NCI-H1436 (cell line): ENCODE measurements around the gene ARHGAP6.
"Not testable (repeated sequence)": the region's sequence is repeated elsewhere in the genome, so short reads cannot be mapped to it uniquely, and the experiment has no call there.

ENCODE experiments used
- DNase-seq: peaks from one replicate; lab custom pipeline; 2025; lab: John Stamatoyannopoulos, UW

Gene ARHGAP6

DNA sequence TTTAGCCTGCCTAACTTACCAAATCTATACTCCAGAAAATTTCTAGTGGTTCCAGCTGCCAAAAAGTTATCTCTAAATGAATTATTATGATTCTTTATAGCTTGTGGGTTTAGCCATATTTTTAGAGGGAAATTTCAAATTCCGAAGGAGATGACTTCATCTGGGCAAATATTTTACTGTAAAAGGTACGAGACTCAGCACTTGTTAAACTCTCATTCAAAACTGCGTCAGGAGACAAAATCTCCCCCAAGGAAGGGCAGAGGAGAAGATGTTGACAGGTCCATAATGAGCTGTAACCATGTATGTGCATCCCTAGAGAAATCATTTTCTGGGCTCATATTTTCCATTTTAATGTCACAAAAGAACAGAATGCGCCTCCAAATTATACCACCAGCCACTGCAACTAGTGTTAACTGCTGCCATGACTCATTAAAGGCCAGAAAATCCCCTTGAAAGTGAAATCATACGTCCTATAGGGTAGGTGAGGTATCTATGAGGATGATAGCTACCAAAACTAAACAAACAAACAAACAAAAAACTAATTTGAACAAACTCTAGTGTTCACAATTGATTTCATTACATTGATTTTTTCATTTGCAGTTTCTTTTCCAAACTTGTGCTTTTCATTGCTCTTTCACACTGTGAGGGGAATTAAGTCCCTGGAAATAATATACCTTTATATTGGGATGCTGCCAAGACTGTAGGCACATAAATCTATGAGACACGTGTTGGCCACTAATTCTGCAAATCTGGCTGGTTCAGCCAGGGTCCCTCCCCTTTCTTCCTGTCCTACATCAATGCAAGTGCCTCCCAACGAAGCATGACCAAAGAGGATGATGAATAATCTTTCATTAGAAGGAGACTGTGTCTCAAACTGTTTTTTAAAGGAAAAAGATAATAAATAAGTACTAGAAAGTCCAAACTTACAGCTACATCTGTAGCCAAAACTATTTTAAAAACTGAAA lies 85.8 kb downstream of the ARHGAP6 start:
- no peak for DNase-seq

DNA sequence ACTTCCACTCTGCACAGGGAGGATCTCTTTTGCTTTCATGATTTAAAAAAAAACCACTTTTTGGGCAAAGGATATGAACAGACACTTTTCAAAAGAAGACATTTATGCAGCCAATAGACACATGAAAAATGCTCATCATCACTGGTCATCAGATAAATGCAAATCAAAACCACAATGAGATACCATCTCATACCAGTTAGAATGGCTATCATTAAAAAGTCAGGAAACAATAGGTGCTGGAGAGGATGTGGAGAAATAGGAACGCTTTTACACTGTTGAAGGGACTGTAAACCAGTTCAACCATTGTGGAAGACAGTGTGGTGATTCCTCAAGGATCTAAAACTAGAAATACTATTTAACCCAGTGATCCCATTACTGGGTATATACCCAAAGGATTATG lies 87.4 kb downstream of the ARHGAP6 start:
- DNase-seq, result not testable (repeated sequence)

DNA sequence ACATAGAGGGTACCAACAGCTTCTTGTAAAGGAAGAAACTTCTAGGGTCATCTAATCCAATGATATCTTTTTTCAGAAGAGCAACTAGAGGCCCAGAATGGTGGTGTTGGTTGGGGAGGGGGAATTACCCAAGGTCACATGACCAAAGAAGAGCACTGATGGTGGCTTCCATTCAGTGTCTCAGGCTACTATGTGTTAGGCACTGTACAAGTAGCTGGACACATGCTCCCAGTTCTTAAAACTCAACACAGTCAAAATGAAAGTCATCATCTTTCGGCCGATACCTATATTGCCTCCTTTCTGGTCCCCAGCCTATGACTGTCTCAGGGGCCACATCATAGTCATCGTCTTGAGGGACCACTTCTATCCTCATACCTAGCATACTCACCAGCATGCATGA lies 88.1 kb downstream of the ARHGAP6 start:
- no peak for DNase-seq

DNA sequence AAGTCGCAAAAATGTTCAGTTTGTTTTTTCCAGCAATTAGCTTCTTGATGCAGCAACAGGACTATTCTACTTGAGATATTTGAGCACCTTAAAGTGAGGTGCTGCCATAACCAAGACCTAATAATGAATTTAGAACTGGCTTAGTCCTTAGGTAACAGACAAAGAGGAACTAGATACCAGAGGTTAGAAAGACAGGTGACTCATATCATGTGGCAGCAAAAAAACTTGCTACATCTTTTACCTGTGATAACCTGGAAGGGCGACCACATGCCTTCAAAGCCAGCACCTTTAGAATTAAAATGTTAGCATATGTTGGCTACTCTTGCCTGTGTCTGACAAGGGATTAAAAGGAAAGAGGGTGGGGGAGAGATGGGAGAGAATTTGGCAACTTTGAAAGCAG lies 90.4 kb downstream of the ARHGAP6 start:
- no peak for DNase-seq

DNA sequence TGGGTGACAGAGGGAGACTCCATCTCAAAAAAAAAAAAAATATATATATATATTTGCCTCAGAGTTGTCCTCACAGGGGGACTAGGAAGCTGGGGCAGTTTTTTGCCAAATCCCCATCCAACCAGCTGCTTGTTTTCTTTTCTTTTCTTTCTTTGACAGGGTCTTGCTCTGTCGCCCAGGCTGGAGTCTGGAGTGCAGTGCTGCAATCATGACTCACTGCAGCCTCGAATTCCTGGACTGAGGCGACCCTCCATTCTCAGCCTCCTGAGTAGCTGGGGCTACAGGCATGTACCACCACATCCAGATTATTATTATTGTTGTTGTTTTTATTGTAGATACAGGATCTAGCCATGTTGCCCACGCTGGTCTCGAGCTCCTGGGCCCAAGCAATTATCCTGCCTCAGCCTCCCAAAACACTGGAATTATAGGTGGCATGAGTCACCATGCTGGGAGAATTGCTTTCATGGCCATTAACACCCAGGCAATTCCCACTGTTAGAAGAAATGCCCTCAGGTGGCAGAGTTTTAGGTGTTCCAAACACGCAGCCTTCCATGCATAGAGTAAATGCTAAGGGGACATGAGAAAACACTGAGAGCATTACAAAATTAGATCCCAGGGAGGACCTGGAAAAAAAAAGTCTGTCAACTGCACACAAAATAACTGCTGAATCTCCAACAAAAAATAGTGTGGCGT lies 98.0 kb downstream of the ARHGAP6 start:
- no peak for DNase-seq

DNA sequence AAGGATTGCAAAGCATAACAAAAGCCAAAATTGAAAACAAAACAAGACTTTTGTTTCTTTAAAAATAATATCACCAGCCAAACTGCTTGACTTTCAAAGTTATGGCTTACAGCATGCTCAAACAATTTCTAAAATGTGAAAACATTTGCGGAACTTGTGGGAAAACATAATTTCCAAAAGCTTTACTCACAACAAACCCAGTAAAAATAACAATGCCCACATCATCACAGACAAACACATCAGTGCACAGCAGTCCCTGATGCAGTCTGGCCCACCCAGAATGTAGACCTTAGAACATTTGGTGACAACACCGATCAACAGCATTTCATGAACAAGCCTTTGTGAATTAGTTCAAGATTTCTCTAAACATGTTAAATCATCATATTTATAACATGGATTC lies 98.9 kb downstream of the ARHGAP6 start:
- DNase-seq, result no peak

DNA sequence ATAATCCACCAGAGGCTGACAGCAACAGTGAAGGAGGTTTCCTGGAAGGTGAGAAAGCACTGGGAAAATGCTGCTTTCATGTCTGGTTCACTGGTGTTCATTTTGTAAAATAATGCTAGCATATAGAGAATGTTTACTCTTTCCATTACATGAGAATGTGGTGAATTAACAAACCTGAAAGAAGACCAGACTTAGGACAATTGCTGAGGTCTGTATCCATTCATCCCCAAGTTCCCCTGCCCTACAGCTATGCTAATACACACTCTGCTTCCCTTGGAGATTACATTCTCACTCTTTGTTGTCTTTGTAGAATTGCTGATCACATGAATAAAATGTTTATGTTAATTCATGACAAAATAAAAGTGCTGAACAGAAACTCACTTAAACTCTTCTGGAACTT lies 99.5 kb downstream of the ARHGAP6 start:
- no peak for DNase-seq

DNA sequence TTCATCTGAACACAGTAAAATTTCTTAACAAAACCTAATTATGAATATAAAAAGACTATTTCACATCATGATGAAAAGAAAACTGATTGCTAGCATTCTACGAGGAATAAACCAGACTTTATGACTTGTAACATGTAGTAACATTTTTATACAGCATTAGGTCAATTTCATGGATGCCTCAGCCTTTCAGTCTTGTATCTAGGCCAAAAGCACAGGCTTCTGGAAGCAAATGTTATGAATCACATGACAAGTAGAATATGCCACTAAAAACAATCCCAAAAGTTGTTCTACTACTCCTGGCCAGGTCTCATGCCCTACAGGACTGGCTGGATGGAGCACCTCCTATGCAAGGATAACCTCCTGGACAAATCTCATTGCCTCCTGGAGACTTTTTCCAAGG lies 101.2 kb downstream of the ARHGAP6 start:
- no peak for DNase-seq

DNA sequence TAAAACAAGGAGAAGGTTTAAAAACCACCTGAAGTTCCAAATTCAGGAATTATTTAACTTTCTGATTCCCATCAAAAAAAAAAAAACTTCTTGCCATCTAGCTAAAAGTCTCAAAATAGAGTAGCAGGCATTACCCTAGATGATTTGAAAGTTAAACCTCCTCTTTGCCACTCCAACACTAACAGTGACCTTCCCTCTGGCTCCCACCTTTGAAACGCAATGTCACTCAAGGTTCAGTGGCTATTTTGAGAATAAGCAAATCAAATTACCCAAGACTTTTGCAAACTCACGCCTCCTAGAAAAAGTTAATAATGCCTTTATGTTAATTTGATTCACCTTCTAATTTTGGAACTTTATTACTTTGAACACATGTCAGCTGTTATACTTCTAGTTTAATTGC lies 103.2 kb downstream of the ARHGAP6 start:
- DNase-seq, result no peak

DNA sequence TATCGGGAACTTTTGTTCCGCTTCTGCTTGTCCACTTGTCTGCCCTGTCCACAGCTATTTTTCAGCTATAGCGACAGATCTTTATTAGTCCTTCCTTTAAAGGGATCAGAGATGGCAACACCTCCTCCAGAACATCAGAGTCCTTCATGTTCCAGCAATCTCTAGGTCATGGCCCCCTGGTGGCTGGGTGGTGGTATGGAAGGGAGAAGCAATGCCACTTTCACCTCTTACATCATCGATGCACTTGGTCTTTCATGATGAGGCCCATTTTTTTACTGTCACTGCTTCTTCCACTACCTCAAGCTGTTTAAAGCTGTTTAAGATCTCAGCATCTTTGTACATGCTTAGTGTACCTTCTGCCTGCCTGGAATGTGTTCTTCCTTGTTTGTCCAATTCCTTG lies 106.7 kb downstream of the ARHGAP6 start:
- no peak for DNase-seq

DNA sequence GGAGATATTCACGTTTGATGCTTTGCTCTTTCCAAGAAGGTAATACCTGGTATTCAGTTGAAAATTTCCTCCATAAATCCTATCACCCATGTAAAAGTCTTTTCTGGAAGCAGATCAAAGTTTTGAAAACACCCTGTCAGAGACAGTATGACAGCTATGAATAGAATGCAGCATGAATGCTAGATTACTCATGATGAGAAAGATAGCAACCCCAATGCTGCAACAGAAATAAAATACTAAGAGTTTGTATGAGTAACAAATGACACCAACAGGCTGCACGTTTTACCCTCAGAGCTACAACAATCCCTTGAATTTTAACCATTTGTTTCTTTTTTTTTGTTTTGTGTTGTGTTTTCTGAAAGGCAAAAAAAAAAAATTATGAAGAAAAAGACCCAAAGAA lies 108.6 kb downstream of the ARHGAP6 start:
- DNase-seq, result no peak

DNA sequence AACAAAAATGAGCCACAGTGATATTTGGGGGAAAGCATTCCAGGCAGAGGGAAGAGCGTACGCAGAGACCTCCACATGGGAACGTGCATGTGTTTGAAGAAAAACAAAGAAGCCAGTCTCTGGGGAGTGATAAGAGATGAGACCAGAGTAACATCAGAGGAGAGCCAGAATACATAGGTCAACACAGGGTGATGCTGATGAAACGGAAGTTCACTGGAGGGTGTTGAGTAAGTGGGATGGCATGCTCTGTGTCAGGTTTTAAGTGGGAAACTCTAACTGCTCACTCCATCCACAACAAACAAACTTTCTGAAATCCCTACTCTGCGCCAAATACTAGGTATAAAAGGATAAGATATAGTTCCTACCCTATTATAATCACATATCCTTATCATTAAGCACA lies 110.0 kb downstream of the ARHGAP6 start:
- no peak for DNase-seq

DNA sequence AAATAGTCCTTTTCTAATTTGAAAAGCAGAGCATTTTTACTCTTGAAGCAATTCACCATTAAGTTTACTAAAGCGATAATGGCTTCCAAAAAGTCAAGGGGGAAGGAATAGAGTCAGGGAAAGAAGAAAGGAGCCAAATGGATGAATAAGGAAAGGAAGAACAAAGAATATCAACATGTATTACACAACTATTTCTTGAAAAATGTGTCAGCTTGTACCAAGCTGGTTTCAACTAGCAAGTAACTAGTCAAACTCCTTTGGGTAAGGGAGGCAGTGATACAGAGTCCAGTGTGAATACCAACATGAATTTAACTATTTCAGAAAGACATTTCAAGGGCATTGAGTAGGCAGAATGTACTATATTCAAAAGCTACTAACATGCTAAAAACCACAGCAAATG lies 112.1 kb downstream of the ARHGAP6 start:
- DNase-seq, result no peak

DNA sequence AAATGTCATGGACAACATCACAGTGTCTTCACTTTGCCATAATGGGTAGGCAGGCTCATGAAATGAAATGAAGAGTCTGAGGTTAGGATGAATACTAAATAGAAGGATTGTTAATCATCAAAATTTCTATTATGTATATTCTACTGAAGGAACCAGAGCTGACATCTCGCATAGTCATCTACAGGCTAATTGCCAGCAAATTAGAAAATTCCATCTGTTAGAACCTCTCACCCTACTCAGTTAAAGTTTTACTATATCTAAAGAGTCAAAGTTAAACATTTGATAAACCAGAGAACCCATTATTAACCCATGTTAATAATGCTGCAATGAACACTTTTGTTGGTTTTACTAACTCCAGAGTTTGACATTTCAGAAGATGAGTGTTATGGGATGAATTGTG lies 114.6 kb downstream of the ARHGAP6 start:
- DNase-seq, result no peak

DNA sequence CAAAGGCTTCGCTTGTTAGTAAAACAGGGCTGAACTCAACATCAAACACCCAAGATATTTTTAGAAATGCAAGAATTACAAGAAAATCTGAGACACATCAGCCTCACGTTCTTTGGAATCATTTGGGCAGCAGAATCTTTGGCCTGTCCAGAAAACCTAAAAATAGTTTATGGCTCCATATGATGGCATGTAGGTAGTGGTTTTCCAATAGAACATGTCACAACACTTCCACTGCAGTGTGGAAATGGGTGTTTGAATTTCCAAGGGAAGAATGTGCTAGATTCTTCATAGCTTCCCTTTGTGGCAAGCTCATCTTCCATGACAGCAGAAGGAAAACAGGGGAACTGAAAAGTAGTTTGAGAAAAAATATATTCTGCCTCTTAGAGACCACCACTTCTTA lies 118.8 kb downstream of the ARHGAP6 start:
- DNase-seq, result no peak

DNA sequence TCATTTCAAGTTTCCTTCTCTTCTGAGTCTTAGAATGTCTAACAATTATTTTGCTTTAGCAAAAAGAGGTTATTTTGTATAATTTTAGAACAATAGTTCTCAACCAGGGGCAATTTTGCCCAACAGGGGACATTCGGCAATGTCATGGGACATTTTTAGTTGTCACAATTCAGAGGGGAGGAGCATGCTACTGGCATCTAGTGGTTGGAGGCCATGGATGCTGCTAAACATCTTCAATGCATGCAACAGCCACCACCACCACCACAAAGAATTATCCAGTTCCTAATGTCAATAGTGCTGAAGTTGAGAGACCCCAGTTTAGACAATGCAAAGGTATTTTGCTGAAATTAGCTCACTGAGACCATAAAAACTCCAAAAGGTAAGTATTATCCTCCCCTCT lies 122.5 kb downstream of the ARHGAP6 start:
- DNase-seq, result no peak

DNA sequence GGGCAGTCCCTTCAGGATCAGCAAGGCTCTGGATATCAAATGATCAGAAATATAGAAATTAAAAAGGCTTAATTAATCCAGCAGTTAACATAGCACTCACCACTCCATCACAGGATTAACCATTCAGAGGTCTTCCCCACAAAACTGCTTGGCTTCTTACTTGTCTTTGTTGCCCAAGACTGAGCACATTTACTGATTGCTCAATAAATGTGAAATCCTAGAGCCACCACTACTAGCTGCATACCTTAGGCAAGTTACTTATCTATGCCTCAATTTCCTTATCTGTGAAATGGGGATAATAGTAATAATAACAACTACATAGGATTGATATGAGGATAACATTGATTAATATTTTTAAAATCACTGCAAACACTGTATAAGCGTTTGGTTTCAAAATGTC lies 124.2 kb downstream of the ARHGAP6 start:
- no peak for DNase-seq

DNA sequence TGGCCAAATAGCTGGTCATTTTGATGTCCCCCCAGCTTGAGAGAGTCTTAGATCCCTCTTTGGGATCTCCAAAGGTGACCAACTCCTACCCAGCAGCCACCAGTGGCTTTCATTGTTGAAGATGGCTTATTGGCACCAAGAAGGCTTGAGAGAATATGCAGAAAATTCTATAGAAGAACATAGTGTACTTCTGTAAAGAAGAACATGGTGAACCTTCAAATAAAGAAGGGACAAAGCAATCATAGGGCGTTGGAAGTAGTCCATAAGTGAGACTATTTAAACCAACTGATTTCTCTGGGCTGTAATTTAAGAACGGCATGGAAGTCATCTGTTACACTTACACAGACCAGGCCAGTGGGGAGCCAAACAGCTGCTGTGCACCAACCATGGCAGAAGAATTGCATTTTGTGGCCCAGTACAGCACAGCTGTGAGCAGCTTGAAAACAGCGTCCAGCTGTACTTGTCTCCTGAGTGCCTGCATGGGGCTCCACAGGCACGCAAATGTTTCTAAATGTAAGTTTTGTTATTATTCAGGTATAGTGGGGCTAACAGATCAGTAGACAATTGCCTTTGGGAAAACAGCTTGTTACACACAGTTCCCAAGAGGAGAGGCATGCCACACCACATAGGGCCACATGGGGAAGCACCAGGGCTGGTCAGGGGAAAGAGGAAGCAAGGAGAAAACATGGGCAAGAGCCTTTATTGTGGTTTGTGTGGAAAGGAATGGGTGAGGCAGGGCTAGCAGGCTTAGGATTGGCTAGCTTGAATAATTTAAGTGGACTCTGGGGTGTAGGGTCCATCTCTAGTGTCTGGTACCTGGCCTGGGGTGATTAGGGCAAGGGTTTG lies 125.0 kb downstream of the ARHGAP6 start:
- no peak for DNase-seq

DNA sequence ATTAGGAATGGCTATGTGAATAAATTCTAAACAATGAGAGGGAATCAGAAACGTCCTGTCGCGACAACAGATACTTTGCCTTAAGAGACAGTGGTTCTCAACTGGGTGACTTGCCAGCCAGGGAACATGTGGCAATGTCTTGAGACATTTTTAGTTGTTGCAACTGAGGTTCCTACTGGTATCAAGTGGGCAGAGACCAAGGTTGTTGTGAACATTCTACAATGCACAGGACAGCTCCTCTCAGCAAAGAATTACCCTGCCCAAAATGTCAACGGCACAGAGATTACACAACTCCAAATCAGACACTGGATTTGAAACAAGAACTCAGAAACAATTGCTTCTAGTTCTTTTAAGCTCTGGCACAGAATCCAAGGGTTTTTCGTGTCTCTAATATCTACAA lies 128.6 kb downstream of the ARHGAP6 start:
- DNase-seq, result no peak

DNA sequence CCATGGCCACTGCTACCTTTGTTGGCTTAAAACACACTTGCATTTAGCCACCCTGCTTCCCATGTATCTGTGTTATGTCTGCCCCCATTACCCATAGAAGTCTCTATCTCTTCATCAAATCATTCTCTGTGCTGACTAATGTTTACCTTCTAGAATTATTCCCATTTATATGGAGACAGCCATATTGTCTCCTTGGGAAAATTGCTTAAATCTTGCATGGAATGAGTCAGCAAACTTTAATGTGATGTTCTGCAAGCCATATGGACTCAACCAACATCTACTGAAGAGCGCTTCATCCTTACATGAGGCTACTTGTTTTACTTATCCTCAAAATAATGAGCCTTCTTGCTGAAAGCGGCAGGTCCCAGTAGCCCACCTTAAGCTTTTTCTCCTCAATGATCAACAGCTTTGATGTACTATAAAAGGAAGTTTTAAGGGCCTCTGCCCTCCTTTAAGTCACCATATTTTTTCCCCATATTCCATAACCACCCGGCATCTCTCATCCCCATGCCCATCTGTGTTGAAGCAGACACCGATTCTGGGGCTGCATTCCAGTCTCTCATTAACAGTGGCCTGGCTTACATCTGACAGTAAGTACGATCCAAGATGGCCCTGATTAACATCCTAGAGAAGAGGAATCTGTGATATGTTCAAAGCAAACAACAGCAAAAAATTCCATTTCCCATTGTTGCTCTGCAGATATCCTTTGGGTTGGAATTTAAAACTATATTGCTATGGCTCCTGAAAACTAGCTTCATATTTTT lies 130.4 kb downstream of the ARHGAP6 start:
- no peak for DNase-seq

DNA sequence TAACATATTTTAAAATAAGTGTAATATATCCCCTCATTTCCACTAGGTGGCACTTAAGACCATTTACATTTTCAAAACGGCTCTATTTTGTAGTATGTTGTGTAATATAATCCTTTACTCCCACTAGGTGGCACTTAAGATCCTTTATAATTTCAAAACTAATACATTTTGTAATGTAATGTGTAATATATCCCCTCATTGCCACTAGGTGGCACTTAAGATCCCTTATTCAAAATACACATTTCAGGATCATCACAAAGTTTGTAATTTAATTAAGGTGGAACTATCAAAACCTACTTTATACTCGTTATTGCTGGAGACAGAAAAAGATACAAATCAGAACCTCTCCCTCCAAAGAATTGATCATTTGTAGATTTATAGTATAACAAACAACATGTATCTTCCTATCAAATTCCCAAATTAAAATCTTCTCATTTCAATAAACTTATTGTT lies 132.5 kb downstream of the ARHGAP6 start:
- DNase-seq, result peak; percentile 61
